HG03378 (cell line): Measurements from ENCODE around the gene FAM124A.

Experiments used
- ATAC-seq: cut with Tn5 transposase; IDR thresholded peaks from one replicate; pipeline ENCODE4 v1.9.1; 2021; ENCODE audit warnings: mild to moderate bottlenecking, moderate library complexity; ENCODE audit not compliant: unreplicated experiment

Gene FAM124A

DNA sequence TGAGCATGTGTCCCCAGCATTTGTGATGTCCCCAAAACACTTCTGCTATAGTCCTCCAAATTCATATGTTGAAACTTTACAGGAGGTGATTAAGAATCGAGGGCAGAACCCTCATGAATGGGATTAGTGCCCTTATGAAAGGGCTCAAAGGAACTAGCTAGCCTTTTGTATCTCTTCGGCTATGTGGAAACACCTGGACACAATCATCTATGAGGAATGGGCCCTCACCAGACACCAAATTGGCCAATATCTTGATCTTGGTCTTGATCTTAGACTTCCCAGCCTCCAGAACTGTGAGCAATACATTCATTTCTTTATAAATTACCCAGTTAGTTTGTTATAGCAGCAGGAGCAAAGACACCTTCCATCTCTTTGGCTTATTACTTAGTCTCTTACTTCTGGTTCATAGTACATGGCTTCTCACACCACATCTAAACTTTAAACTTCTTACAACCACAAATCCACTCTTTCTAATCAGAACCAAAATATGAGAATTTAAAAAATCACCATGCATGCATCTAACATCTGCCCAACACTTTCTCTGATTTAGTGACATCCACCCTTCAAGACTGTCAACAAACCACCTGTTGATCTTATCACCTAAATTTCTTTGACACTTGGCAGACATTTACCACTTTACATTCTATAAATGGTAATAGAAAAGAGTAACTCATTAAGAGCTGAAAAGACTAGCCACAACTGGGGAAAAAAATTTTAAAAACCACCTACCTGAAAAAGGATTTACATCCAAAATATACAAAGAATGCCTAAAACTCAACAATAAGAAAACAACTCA lies 110.6 kb downstream of the FAM124A start:
- no peak for ATAC-seq

DNA sequence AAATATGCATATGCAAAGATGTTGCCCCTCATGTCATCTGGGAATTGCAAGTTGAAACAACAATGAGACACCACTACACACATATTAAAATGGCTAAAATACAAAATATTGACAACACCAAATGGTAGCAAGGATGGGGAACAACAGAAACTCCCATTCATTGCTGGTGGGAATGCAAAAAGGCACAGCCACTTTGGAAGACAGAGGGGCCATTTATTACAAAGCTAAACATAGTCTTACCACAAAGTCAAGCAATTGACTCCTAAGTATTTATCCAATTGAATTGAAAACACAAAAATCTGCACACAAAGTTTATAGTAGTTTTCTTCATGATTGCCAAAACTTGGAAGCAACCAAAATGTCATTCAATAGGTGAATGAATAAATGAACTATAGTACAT lies 111.2 kb downstream of the FAM124A start:
- ATAC-seq, result no peak

DNA sequence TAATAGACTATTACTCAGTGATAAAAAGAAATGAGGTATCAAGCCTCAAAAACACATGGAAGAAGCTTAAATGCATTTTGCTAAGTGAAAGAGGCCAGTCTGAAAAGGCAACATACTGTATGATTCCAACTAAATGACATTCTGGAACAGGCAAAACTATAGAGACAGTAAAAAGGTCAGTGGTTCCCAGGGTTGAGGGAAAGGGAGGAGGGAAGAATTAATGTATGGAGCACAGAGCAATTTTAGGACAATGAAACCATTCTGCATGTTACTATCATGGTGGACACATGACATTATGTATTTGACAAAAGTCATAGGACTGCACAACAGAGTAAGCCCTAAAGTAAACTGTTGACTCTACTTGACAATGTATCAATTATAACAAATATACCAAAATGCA lies 111.6 kb downstream of the FAM124A start:
- ATAC-seq, result no peak
